HEK293 (cell line): Measurements from ENCODE around the gene PAPSS1.

ENCODE experiments used
- CTCF ChIA-PET: fragments of 350-600 bp; formaldehyde crosslinking; extraction: SDS; loops from one replicate; lab custom pipeline; 2021; ENCODE audit warnings: antibody characterized with exemption; lab: Yijun Ruan, JAX
- POLR2A ChIA-PET: fragments of 300-600 bp; formaldehyde crosslinking; extraction: SDS; loops from one replicate; lab custom pipeline; 2020; ENCODE audit warnings: antibody characterized with exemption, inconsistent platforms; lab: Yijun Ruan, JAX
- H3K27ac ChIP-seq: fragments of 200-500 bp; sonication (Bioruptor generic); 2 replicates; pipeline ENCODE4 v1.5.1; 2014; ENCODE audit warnings: low read depth, low read length, control low read depth, inconsistent platforms; ENCODE audit errors: extremely low read depth
- H3K36me3 ChIP-seq, 2 experiments: fragments of 200-500 bp in 1 of 2; sonication (Bioruptor generic) in 1 of 2; 1 replicate in 1 of 2; 2 replicates in 1 of 2; pipeline ENCODE4 v1.5.1; 2014 to 2017; ENCODE audit warnings: inconsistent platforms in 2 of 2, low read length in 2 of 2; ENCODE audit not compliant: control insufficient read depth in 2 of 2, insufficient read depth in 1 of 2
- H3K4me1 ChIP-seq: fragments of 200-500 bp; sonication (Bioruptor generic); 2 replicates; pipeline ENCODE4 v1.5.1; 2014; ENCODE audit warnings: mild to moderate bottlenecking, low read length, inconsistent platforms; ENCODE audit not compliant: control insufficient read depth, insufficient read depth
- H3K4me3 ChIP-seq: 2 replicates; pipeline ENCODE4 v1.5.1; 2011; ENCODE audit warnings: low read depth, mild to moderate bottlenecking, control low read depth, low read length, moderate library complexity
- H3K9me3 ChIP-seq: fragments of 200-500 bp; sonication (Bioruptor generic); 2 replicates; pipeline ENCODE4 v1.5.1; 2014; ENCODE audit warnings: low read depth, low read length, inconsistent platforms; ENCODE audit not compliant: control insufficient read depth, insufficient read depth
- BCL11B ChIP-seq: fragments of 450-650 bp; formaldehyde crosslinking; IDR thresholded peaks from 2 replicates; pipeline ENCODE4 v1.5.1; 2016; ENCODE audit warnings: low read depth, missing biosample characterization, missing genetic modification characterization
- GFI1B ChIP-seq: fragments of 450-650 bp; formaldehyde crosslinking; IDR thresholded peaks from 2 replicates; pipeline ENCODE4 v1.5.1; 2016; ENCODE audit warnings: missing biosample characterization, missing genetic modification characterization
- PATZ1 ChIP-seq: fragments of 450-650 bp; formaldehyde crosslinking; IDR thresholded peaks from 2 replicates; pipeline ENCODE4 v1.5.1; 2016; ENCODE audit warnings: missing biosample characterization, missing genetic modification characterization
- SETDB1 ChIP-seq: IDR thresholded peaks from one replicate; pipeline ENCODE4 v1.6.1; 2017; ENCODE audit warnings: mild to moderate bottlenecking, low read length, moderate library complexity, mixed read lengths; ENCODE audit not compliant: insufficient read length
- SP2 ChIP-seq: fragments of 450-650 bp; formaldehyde crosslinking; IDR thresholded peaks from 2 replicates; pipeline ENCODE4 v1.5.1; 2016; ENCODE audit warnings: missing biosample characterization, missing genetic modification characterization
- ZFHX2 ChIP-seq: fragments of 450-650 bp; formaldehyde crosslinking; conservative IDR thresholded peaks from 2 replicates; pipeline ENCODE4 v1.5.1; 2016; ENCODE audit warnings: missing biosample characterization, missing genetic modification characterization
- ZFP41 ChIP-seq: fragments of 450-650 bp; formaldehyde crosslinking; IDR thresholded peaks from 2 replicates; pipeline ENCODE4 v1.5.1; 2016; ENCODE audit warnings: missing biosample characterization, missing genetic modification characterization, borderline replicate concordance
- ZIC2 ChIP-seq: fragments of 450-650 bp; formaldehyde crosslinking; IDR thresholded peaks from 2 replicates; pipeline ENCODE4 v1.5.1; 2016; ENCODE audit warnings: missing biosample characterization, missing genetic modification characterization
- ZNF2 ChIP-seq: fragments of 450-650 bp; formaldehyde crosslinking; IDR thresholded peaks from 2 replicates; pipeline ENCODE4 v1.5.1; 2016; ENCODE audit warnings: missing biosample characterization, missing genetic modification characterization
- ZNF23 ChIP-seq: fragments of 450-650 bp; formaldehyde crosslinking; IDR thresholded peaks from 2 replicates; pipeline ENCODE4 v1.5.1; 2016; ENCODE audit warnings: missing biosample characterization, missing genetic modification characterization, borderline replicate concordance
- ZNF266 ChIP-seq: fragments of 450-650 bp; formaldehyde crosslinking; IDR thresholded peaks from 2 replicates; pipeline ENCODE4 v1.5.1; 2016; ENCODE audit warnings: missing biosample characterization, missing genetic modification characterization, low read depth
- ZNF274 ChIP-seq, 2 experiments: fragments of 200-500 bp in 1 of 2; fragments of 450-650 bp in 1 of 2; sonication (Bioruptor generic) in 1 of 2; formaldehyde crosslinking in 1 of 2; IDR thresholded peaks; 2 replicates each; pipeline versions ENCODE4 v1.5.1 to v1.6.1; 2014 to 2016; ENCODE audit warnings: borderline replicate concordance in 1 of 2, inconsistent platforms in 1 of 2, low read length in 1 of 2, missing biosample characterization in 1 of 2, missing genetic modification characterization in 1 of 2
- ZNF280D ChIP-seq: fragments of 450-650 bp; formaldehyde crosslinking; IDR thresholded peaks from 2 replicates; pipeline ENCODE4 v1.5.1; 2016; ENCODE audit warnings: missing biosample characterization, missing genetic modification characterization
- ZNF324 ChIP-seq: fragments of 450-650 bp; formaldehyde crosslinking; IDR thresholded peaks from 2 replicates; pipeline ENCODE4 v1.5.1; 2016; ENCODE audit warnings: missing biosample characterization, missing genetic modification characterization
- ZNF341 ChIP-seq: fragments of 450-650 bp; formaldehyde crosslinking; IDR thresholded peaks from 2 replicates; pipeline ENCODE4; 2016; ENCODE audit warnings: low read depth, missing biosample characterization, missing genetic modification characterization
- ZNF426 ChIP-seq: fragments of 450-650 bp; formaldehyde crosslinking; IDR thresholded peaks from 2 replicates; pipeline ENCODE4 v1.5.1; 2017; ENCODE audit warnings: missing biosample characterization, missing genetic modification characterization, mild to moderate bottlenecking, inconsistent platforms, moderate library complexity
- ZNF473 ChIP-seq: fragments of 450-650 bp; formaldehyde crosslinking; IDR thresholded peaks from 2 replicates; pipeline ENCODE4 v1.5.1; 2017; ENCODE audit warnings: missing biosample characterization, missing genetic modification characterization
- ZNF560 ChIP-seq: fragments of 450-650 bp; formaldehyde crosslinking; IDR thresholded peaks from 2 replicates; pipeline ENCODE4 v1.5.1; 2017; ENCODE audit warnings: missing biosample characterization, missing genetic modification characterization, borderline replicate concordance
- ZNF629 ChIP-seq: fragments of 450-650 bp; formaldehyde crosslinking; IDR thresholded peaks from 2 replicates; pipeline ENCODE4 v1.5.1; 2017; ENCODE audit warnings: missing biosample characterization, missing genetic modification characterization
- ZNF658 ChIP-seq: fragments of 450-650 bp; formaldehyde crosslinking; IDR thresholded peaks from 2 replicates; pipeline ENCODE4; 2016; ENCODE audit warnings: missing biosample characterization, missing genetic modification characterization
- ZNF76 ChIP-seq: fragments of 450-650 bp; formaldehyde crosslinking; IDR thresholded peaks from 2 replicates; pipeline ENCODE4; 2016; ENCODE audit warnings: low read depth, missing biosample characterization, missing genetic modification characterization, borderline replicate concordance
- TF ChIP-seq, protein P1 (sequence below): fragments of 450-650 bp; formaldehyde crosslinking; IDR thresholded peaks from 2 replicates; pipeline ENCODE4 v1.5.1; 2016; ENCODE audit warnings: missing biosample characterization, missing genetic modification characterization, borderline replicate concordance
- TF ChIP-seq, protein P2 (sequence below): fragments of 450-650 bp; formaldehyde crosslinking; IDR thresholded peaks from 2 replicates; pipeline ENCODE4 v1.5.1; 2016; ENCODE audit warnings: missing biosample characterization, missing genetic modification characterization
- TF ChIP-seq, protein P3 (sequence below): fragments of 450-650 bp; formaldehyde crosslinking; IDR thresholded peaks from 2 replicates; pipeline ENCODE4 v1.5.1; 2016; ENCODE audit warnings: missing biosample characterization, missing genetic modification characterization
- TF ChIP-seq, protein P4 (sequence below): fragments of 450-650 bp; formaldehyde crosslinking; IDR thresholded peaks from 2 replicates; pipeline ENCODE4 v1.5.1; 2017; ENCODE audit warnings: missing biosample characterization, mild to moderate bottlenecking, missing genetic modification characterization, moderate library complexity

Gene PAPSS1

GRCh38 chr4:107654694-107655093, 65.3 kb downstream of the PAPSS1 start:
- Histone ChIP-seq H3K4me3 (no peak overlapping the region), H3K27ac (no peak overlapping the region), H3K9me3 (no peaks in the 10 kb centered on the region), H3K4me1 (peaks cover 3% of the 10 kb centered on the region; the same call in 1 of the 2 replicates), H3K36me3 (peaks cover 0 to 10% of the 10 kb centered on the region in 2 experiments; a peak in 1 of 3 replicates)
- ChIA-PET POLR2A (no interaction called here), CTCF (interaction anchor here (0.7 to 1.2 kb wide), 6 partner anchors 11 to 258 kb away, joined by 3 to 6 read pairs (median 4); no protein-coding TSS in a partner anchor)
- TF ChIP-seq ZNF658 (tag by site-specific recombination), result no peak
- no peak for TF ChIP-seq ZNF23 (tag by site-specific recombination)
- peak; percentile 79; the same call in 1 of the 2 replicates for TF ChIP-seq ZNF2 (tag by site-specific recombination)
- 0 out of 2 replicates have a peak, but pooled peaks have one; percentile 52 for TF ChIP-seq ZNF324 (tag by site-specific recombination)
- no peak for TF ChIP-seq SETDB1
- no peak; the same call in 1 of the 2 replicates for TF ChIP-seq ZNF76 (tag by site-specific recombination)
- no peak for TF ChIP-seq ZNF341 (tag by site-specific recombination)
- TF ChIP-seq ZNF426 (tag by site-specific recombination), result no peak
- TF ChIP-seq ZNF629, result peak; percentile 68
- TF ChIP-seq ZNF560 (tag by site-specific recombination), result no peak
- no peak for TF ChIP-seq ZNF266 (tag by site-specific recombination)
- TF ChIP-seq, protein P1, sequence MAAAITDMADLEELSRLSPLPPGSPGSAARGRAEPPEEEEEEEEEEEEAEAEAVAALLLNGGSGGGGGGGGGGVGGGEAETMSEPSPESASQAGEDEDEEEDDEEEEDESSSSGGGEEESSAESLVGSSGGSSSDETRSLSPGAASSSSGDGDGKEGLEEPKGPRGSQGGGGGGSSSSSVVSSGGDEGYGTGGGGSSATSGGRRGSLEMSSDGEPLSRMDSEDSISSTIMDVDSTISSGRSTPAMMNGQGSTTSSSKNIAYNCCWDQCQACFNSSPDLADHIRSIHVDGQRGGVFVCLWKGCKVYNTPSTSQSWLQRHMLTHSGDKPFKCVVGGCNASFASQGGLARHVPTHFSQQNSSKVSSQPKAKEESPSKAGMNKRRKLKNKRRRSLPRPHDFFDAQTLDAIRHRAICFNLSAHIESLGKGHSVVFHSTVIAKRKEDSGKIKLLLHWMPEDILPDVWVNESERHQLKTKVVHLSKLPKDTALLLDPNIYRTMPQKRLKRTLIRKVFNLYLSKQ (tag by site-specific recombination), result no peak
- peak; percentile 39; the same call in 1 of the 2 replicates for TF ChIP-seq PATZ1
- no peak for TF ChIP-seq ZNF473 (tag by site-specific recombination)
- TF ChIP-seq, protein P2, sequence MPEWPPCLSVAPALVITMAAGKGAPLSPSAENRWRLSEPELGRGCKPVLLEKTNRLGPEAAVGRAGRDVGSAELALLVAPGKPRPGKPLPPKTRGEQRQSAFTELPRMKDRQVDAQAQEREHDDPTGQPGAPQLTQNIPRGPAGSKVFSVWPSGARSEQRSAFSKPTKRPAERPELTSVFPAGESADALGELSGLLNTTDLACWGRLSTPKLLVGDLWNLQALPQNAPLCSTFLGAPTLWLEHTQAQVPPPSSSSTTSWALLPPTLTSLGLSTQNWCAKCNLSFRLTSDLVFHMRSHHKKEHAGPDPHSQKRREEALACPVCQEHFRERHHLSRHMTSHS (tag by site-specific recombination), result peak; percentile 46; the same call in 1 of the 2 replicates
- TF ChIP-seq ZNF274 (IDR thresholded peaks at IDR 0.05; ENCODE audit: low read length), result no peak
- no peak for TF ChIP-seq ZNF274 (tag by site-specific recombination; IDR thresholded peaks at IDR 0.05; ENCODE audit: borderline replicate concordance)
- peak; percentile 96 for TF ChIP-seq ZIC2 (tag by site-specific recombination)
- no peak for TF ChIP-seq ZFP41
- TF ChIP-seq ZFHX2 (tag by site-specific recombination), result peak; percentile 35; the same call in 1 of the 2 replicates
- no peak for TF ChIP-seq SP2
- peak; percentile 83 for TF ChIP-seq GFI1B (tag by site-specific recombination)
- TF ChIP-seq, protein P3, sequence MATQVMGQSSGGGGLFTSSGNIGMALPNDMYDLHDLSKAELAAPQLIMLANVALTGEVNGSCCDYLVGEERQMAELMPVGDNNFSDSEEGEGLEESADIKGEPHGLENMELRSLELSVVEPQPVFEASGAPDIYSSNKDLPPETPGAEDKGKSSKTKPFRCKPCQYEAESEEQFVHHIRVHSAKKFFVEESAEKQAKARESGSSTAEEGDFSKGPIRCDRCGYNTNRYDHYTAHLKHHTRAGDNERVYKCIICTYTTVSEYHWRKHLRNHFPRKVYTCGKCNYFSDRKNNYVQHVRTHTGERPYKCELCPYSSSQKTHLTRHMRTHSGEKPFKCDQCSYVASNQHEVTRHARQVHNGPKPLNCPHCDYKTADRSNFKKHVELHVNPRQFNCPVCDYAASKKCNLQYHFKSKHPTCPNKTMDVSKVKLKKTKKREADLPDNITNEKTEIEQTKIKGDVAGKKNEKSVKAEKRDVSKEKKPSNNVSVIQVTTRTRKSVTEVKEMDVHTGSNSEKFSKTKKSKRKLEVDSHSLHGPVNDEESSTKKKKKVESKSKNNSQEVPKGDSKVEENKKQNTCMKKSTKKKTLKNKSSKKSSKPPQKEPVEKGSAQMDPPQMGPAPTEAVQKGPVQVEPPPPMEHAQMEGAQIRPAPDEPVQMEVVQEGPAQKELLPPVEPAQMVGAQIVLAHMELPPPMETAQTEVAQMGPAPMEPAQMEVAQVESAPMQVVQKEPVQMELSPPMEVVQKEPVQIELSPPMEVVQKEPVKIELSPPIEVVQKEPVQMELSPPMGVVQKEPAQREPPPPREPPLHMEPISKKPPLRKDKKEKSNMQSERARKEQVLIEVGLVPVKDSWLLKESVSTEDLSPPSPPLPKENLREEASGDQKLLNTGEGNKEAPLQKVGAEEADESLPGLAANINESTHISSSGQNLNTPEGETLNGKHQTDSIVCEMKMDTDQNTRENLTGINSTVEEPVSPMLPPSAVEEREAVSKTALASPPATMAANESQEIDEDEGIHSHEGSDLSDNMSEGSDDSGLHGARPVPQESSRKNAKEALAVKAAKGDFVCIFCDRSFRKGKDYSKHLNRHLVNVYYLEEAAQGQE (tag by site-specific recombination), result peak; percentile 34; the same call in 1 of the 2 replicates
- TF ChIP-seq ZNF280D, result no peak
- TF ChIP-seq BCL11B (tag by site-specific recombination), result peak; percentile 67
- TF ChIP-seq, protein P4, sequence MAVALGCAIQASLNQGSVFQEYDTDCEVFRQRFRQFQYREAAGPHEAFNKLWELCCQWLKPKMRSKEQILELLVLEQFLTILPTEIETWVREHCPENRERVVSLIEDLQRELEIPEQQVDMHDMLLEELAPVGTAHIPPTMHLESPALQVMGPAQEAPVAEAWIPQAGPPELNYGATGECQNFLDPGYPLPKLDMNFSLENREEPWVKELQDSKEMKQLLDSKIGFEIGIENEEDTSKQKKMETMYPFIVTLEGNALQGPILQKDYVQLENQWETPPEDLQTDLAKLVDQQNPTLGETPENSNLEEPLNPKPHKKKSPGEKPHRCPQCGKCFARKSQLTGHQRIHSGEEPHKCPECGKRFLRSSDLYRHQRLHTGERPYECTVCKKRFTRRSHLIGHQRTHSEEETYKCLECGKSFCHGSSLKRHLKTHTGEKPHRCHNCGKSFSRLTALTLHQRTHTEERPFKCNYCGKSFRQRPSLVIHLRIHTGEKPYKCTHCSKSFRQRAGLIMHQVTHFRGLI, result no peak
